ENCODE data around the gene EIF2B4.
A peak's percentile ranks its signal among the peaks of the same experiment; 100 is the strongest.

EIF2B4 gene

DNA sequence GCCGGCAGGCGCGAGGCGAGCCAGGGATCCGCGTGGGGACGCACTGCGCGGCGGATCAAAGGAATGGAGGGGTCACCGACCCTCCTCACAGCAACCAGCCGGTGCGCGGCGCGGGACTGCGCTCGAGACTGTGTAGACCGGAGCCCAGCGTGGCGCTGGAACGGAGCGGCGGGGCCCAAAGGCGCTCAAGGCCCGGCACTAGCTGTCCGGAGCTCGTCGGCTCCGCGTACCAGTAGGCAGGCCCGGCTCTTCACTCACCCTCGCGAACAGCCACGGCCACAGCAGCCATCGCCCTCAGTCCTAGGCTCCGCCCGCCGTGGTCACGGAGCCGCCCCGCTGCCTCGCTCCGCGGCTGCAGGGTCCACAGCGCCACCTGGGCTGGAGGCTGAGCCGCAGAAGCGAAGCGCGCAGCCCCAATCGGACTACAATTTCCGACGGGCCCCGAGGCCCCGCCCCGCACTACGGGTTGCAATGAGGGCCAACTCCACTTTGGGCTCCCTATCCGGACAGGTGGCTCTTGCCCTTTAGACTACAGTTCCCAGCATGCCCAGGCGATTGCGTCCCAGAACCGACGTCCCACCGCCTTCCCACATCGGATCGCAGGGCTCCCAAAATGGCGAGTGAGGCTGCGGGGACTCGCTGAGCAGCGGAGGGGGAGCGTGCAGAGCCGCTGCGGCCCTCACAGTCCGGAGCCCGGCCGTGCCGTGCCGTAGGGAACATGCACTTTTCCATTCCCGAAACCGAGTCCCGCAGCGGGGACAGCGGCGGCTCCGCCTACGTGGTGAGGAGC is at the start of gene EIF2B4, which contains the start of gene SNX17:
Gene EIF2B4, minus strand, starts transcription at position 313 of the 790 bp plus-strand sequence. Its CDS starts 24 bp downstream, at position 289.
Gene SNX17, plus strand, starts transcription at position 591 of the 790 bp plus-strand sequence. Its CDS starts 128 bp downstream, at position 719.
- Histone ChIP-seq H3K27ac (ENCODE audit: low read depth, low read length) (peak within 1 kb of the TSS; percentile 78), H3K27me3 (ENCODE audit: control insufficient read depth, insufficient read depth, low read length) (no peaks in the 10 kb centered on the region), H3K36me3 (ENCODE audit: control insufficient read depth, insufficient read depth, low read length) (peaks cover 61% of the 10 kb centered on the region), H3K9me3 (ENCODE audit: control insufficient read depth, insufficient read depth, low read depth, low read length) (no peaks in the 10 kb centered on the region), H3K4me1 (ENCODE audit: control insufficient read depth, insufficient read depth, low read length) (peaks cover 11% of the 10 kb centered on the region; the same call in 1 of the 2 replicates), H3K4me3 (ENCODE audit: low read depth, low read length) (peak within 1 kb of the TSS; percentile 82), H3K9ac (ENCODE audit: low read length) (peak within 1 kb of the TSS; percentile 92)

DNA sequence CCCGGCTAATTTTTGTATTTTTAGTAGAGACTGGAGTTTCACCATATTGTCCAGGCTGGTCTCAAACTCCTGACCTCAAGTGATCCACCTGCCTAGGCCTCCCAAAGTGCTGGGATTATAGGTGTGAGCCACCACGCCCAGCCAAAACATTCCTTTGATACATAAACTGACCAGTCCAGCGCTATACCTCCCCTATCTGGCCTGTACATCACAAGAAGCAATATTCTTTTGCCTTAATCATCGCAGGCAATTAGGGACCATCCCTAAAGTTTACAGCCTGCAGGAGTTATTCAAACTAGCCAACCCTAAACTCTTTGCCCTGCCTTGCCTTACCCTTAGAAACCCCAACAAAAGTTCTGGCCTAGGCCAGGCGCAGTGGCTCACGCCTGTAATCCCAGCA is 46.0 kb upstream of the EIF2B4 start:
- no peak overlapping the region for H3K9ac ChIP-seq (ENCODE audit: low read length)
- no peaks in the 10 kb centered on the region for H3K27me3 ChIP-seq (ENCODE audit: control insufficient read depth, insufficient read depth, low read length)
- H3K27ac ChIP-seq (ENCODE audit: low read depth, low read length), result no peak overlapping the region
- no peaks in the 10 kb centered on the region for H3K9me3 ChIP-seq (ENCODE audit: control insufficient read depth, insufficient read depth, low read depth, low read length)
- H3K36me3 ChIP-seq (ENCODE audit: control insufficient read depth, insufficient read depth, low read length), result no peaks in the 10 kb centered on the region
- H3K4me3 ChIP-seq (ENCODE audit: low read depth, low read length), result no peak overlapping the region
- H3K4me1 ChIP-seq (ENCODE audit: control insufficient read depth, insufficient read depth, low read length), result no peaks in the 10 kb centered on the region

DNA sequence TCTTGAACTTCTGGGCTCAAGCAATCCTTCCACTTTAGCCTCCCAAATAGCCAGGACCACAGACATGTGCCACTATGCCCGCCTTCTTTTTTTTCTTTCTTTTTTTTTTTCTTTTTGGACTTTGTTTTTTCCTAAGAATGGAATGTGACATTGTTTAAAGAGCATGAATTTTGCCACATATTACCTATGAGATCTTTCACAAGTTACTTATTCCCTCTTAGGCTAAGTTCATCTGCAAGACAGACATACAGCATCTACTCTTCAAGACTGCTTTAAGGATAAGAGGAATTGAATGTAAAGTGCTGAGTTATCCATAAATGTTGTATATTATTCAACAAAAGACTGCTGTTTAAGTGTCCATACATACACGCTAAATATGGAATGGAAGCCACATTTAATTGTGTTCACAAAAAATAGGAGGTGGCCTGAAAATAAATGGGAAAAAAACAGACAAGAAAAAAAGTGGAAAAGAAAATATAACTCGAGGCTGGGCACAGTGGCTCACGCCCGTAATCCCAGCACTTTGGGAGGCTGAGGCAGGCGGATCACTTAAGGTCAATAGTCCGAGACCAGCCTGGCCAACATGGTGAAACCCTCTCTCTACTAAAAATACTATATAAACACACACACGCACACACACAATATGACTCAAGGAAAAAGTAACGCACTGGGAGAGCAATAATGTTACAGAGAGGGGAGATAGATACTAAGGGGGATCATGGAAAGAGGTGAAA is 42.4 kb upstream of the EIF2B4 start:
- H3K9me3 ChIP-seq (ENCODE audit: control insufficient read depth, insufficient read depth, low read depth, low read length), result no peaks in the 10 kb centered on the region
- no peak overlapping the region for H3K27ac ChIP-seq (ENCODE audit: low read depth, low read length)
- H3K36me3 ChIP-seq (ENCODE audit: control insufficient read depth, insufficient read depth, low read length), result peaks cover under 1% of the 10 kb centered on the region; the same call in 1 of the 2 replicates
- no peak overlapping the region for H3K9ac ChIP-seq (ENCODE audit: low read length)
- H3K27me3 ChIP-seq (ENCODE audit: control insufficient read depth, insufficient read depth, low read length), result no peaks in the 10 kb centered on the region
- H3K4me3 ChIP-seq (ENCODE audit: low read depth, low read length), result no peak overlapping the region
- peaks cover 5% of the 10 kb centered on the region; the same call in 1 of the 2 replicates for H3K4me1 ChIP-seq (ENCODE audit: control insufficient read depth, insufficient read depth, low read length)

DNA sequence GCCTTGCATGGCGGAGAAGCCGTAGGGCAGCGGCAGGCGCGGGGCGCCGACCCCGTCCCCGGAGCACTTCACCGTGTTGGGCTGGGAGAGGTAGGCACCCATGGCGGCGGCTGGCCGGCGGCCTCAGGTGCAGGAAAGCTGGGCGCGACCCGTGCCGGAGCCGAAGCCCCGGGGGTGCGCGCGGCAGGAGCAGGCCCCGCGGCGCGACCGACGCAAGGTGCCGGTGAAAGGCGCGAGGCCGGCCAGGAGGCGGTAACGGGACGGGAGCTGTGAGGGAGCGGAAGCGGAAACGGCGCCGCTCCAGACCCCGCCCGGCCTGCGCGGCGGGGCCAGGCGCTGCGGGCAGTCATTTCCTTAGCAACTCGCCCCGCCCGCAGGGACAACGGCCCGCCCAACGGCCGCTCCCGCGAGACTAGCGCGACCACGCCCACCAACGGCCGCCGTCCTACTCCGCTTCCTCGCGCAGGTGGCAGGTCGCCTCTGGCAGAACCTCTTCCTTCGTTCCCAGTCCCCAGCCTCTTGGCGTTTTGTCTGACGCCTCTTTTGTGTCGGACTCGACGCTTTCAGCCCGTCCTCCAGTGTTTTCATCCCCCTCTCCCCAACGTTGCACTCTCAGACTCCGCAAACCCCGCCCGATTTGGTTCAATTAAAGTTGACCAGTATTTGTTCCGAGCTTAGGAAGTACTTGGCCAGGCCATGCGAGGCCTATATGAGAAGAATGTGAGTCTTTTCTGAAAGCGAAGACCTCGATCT is 39.4 kb upstream of the EIF2B4 start, which contains the start of gene PPM1G:
Gene PPM1G, minus strand, starts transcription at position 271 of the 753 bp plus-strand sequence. Its CDS starts 169 bp downstream, at position 102.
- peaks cover 15% of the 10 kb centered on the region; the same call in 1 of the 2 replicates for H3K36me3 ChIP-seq (ENCODE audit: control insufficient read depth, insufficient read depth, low read length)
- no peaks in the 10 kb centered on the region for H3K9me3 ChIP-seq (ENCODE audit: control insufficient read depth, insufficient read depth, low read depth, low read length)
- peak within 1 kb of the TSS; percentile 96 for H3K4me3 ChIP-seq (ENCODE audit: low read depth, low read length)
- peaks cover 5% of the 10 kb centered on the region; the same call in 1 of the 2 replicates for H3K4me1 ChIP-seq (ENCODE audit: control insufficient read depth, insufficient read depth, low read length)
- H3K27me3 ChIP-seq (ENCODE audit: control insufficient read depth, insufficient read depth, low read length), result no peaks in the 10 kb centered on the region
- peak within 1 kb of the TSS; percentile 88 for H3K27ac ChIP-seq (ENCODE audit: low read depth, low read length)
- H3K9ac ChIP-seq (ENCODE audit: low read length), result peak within 1 kb of the TSS; percentile 93

DNA sequence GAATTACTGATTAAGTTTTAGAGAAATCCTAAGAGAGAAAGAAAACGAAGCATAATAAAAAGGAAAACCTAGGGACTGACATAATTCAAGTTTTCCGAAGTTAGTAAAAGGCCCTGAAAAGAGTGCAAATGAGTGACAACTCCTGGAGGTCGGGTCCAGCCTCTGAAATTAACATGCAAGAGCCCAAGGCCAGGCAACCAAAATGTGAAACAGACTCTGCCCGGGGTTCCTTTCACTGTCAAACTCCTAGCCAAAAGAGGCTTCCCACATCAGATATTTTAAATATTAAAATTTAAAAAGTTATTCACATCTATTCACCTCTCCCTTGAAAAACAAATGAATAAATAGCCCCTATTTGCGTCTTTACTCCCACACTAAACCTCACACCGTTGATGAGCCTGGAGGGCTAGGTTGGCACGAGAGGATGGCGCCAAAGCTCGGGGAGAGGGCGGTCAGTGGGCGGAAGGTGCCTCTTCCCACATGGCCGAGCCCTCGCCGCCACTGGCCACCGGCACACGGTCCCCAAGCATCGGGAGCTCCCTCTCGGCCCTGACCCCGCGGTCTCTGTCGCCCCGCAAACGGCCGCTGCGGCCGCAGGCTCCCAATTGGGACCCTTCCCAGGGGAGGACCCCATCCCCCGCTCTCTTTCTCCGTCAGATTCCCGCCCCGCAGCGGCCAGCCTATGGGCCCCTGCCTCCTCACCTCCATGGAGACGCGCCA is 38.6 kb upstream of the EIF2B4 start:
- Histone ChIP-seq H3K9ac (ENCODE audit: low read length) (peak overlapping the region; percentile 93), H3K9me3 (ENCODE audit: control insufficient read depth, insufficient read depth, low read depth, low read length) (no peaks in the 10 kb centered on the region), H3K27me3 (ENCODE audit: control insufficient read depth, insufficient read depth, low read length) (no peaks in the 10 kb centered on the region), H3K27ac (ENCODE audit: low read depth, low read length) (peak overlapping the region; percentile 88), H3K4me1 (ENCODE audit: control insufficient read depth, insufficient read depth, low read length) (peaks cover 5% of the 10 kb centered on the region; the same call in 1 of the 2 replicates), H3K36me3 (ENCODE audit: control insufficient read depth, insufficient read depth, low read length) (peaks cover 15% of the 10 kb centered on the region; the same call in 1 of the 2 replicates), H3K4me3 (ENCODE audit: low read depth, low read length) (peak overlapping the region; percentile 96)

DNA sequence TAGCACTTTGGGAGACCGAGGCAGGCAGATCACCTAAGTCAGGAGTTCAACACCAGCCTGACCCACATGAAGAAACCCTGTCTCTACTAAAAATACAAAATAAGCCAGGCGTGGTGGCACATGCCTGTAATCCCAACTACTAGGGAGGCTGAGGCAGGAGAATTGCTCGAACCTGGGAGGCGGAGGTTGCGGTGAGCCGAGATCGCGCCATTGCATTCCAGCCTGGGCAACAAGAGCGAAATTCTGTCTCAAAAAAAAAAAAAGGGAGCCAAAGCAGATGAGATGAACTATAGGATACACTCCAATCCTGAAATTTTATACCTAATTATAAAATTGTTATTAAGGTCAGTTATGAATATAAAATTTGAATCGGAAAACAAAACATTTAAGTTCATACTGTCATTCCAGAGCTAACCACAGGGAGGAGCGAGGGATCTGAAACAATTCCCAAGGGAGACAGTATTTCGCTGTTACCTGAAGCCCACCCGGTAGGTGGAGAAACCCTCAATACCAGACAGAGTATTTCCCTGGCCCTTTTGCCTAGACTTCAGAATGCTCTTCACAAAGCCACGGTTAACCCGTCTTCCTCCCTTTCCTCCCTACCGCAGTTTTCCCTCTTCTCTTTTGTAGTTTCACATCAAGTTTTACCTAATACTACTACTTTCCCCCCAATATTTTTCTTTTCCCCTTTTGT is 37.8 kb upstream of the EIF2B4 start:
- Histone ChIP-seq H3K4me1 (ENCODE audit: control insufficient read depth, insufficient read depth, low read length) (peaks cover 5% of the 10 kb centered on the region; the same call in 1 of the 2 replicates), H3K27ac (ENCODE audit: low read depth, low read length) (no peak overlapping the region), H3K4me3 (ENCODE audit: low read depth, low read length) (peak overlapping the region; percentile 96), H3K36me3 (ENCODE audit: control insufficient read depth, insufficient read depth, low read length) (peaks cover 15% of the 10 kb centered on the region; the same call in 1 of the 2 replicates), H3K9ac (ENCODE audit: low read length) (no peak overlapping the region), H3K27me3 (ENCODE audit: control insufficient read depth, insufficient read depth, low read length) (no peaks in the 10 kb centered on the region), H3K9me3 (ENCODE audit: control insufficient read depth, insufficient read depth, low read depth, low read length) (no peaks in the 10 kb centered on the region)

DNA sequence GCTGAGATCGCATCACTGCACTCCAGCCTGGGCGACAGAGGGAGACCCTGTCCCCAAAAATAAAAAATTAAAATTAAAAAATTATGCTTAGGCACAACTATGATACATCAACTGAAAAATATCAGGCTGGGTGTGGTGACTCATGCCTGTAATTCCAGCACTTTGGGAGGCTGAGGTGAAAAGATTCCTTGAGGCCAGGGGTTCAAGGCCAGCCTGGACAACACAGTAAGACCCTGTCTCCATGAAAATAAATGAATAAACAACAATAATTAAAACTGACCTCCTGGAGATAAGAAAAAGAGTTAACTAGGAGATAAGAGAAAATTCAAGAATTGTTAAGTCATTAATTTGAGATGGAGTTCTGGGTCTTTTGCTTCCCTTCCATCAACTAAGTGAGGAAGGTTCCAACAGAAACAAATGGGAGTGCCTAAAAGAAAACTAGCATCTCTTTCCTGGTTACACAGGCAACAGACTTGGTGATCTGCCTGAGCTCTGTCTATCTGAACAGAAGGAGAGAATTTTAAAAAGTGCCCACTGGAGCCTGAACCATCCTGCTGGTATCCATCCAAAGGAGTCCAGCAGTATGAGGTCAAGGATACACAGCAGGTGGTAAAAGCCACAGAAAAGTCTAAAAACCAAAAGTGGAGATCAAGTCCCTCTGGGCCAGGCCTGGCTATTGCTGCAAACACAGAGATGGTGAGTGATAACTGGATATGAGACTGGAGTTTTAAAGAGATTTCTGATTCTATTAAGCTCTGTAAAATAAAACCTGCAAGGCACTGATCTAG is 30.4 kb upstream of the EIF2B4 start:
- Histone ChIP-seq H3K4me3 (ENCODE audit: low read depth, low read length) (no peak overlapping the region), H3K9me3 (ENCODE audit: control insufficient read depth, insufficient read depth, low read depth, low read length) (no peaks in the 10 kb centered on the region), H3K36me3 (ENCODE audit: control insufficient read depth, insufficient read depth, low read length) (peaks cover 13% of the 10 kb centered on the region; the same call in 1 of the 2 replicates), H3K4me1 (ENCODE audit: control insufficient read depth, insufficient read depth, low read length) (no peaks in the 10 kb centered on the region), H3K27me3 (ENCODE audit: control insufficient read depth, insufficient read depth, low read length) (no peaks in the 10 kb centered on the region), H3K27ac (ENCODE audit: low read depth, low read length) (no peak overlapping the region), H3K9ac (ENCODE audit: low read length) (no peak overlapping the region)

DNA sequence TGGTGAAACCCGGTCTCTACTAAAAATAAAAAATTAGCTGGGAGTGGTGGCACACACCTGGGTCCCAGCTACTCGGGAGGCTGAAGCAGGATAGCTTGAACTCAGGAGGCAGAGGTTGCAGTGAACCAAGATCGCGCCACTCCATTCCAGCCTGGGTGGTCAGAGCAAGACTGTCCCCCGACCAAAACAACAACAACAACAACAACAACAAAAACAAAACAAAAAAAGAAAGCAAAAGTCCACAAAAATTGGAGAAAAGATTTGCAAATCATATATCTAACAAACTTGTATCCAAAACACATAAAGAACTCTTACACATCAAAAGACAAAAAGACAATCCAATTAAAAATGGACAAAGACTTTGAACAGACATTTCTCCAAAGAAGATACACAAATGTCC is 28.8 kb upstream of the EIF2B4 start:
- Histone ChIP-seq H3K9ac (ENCODE audit: low read length) (no peak overlapping the region), H3K4me1 (ENCODE audit: control insufficient read depth, insufficient read depth, low read length) (no peaks in the 10 kb centered on the region), H3K27ac (ENCODE audit: low read depth, low read length) (no peak overlapping the region), H3K27me3 (ENCODE audit: control insufficient read depth, insufficient read depth, low read length) (no peaks in the 10 kb centered on the region), H3K36me3 (ENCODE audit: control insufficient read depth, insufficient read depth, low read length) (peaks cover 9% of the 10 kb centered on the region; the same call in 1 of the 2 replicates), H3K9me3 (ENCODE audit: control insufficient read depth, insufficient read depth, low read depth, low read length) (no peaks in the 10 kb centered on the region), H3K4me3 (ENCODE audit: low read depth, low read length) (no peak overlapping the region)

DNA sequence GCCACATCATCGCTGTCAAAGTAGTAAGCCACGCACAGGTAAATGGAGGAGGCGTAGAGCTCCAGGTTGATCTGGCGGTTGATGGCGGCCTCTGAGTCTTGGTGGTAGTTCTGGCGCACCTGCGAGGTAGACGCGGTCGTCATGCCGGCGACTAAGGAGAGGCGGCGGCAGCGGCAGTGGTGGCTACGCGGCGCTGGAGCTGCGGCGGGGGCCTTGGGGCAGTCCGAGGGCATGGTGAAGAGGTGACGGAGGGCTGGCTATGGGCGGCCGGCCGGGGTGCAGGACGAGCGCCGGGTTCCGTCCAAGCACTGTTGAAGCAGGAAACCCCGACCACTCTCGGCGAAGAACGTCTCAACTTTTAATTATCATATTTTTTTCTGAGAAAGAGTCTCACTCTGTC is 23.1 kb upstream of the EIF2B4 start:
- Histone ChIP-seq H3K27me3 (ENCODE audit: control insufficient read depth, insufficient read depth, low read length) (no peaks in the 10 kb centered on the region), H3K27ac (ENCODE audit: low read depth, low read length) (no peak overlapping the region), H3K4me3 (ENCODE audit: low read depth, low read length) (no peak overlapping the region), H3K36me3 (ENCODE audit: control insufficient read depth, insufficient read depth, low read length) (peaks cover 9% of the 10 kb centered on the region), H3K9me3 (ENCODE audit: control insufficient read depth, insufficient read depth, low read depth, low read length) (no peaks in the 10 kb centered on the region), H3K9ac (ENCODE audit: low read length) (no peak overlapping the region), H3K4me1 (ENCODE audit: control insufficient read depth, insufficient read depth, low read length) (no peaks in the 10 kb centered on the region)

All from HUES6 (cell line).